Common myeloid progenitor, CD34-positive (primary cell): ENCODE data around the gene VAC14.

Experiments
- CTCF ChIA-PET: fragments of 350-600 bp; sonication (Branson Sonifier 250); formaldehyde crosslinking; loops from one replicate; lab custom pipeline; 2021; ENCODE audit warnings: antibody characterized with exemption; lab: Charles Lee
- POLR2A ChIA-PET: fragments of 350-600 bp; sonication (Branson Sonifier 250); formaldehyde crosslinking; loops from one replicate; lab custom pipeline; 2021; ENCODE audit warnings: antibody characterized with exemption; lab: Charles Lee
- DNase-seq, 3 donors: peaks; one replicate each; pipeline versions ENCODE4 v3.0.0 to v3.0.0-alpha.2; 2013
- H3K27ac ChIP-seq, 2 experiments: 1 replicate in 1 of 2; 2 replicates in 1 of 2; pipeline ENCODE4 v1.7.0; 2013; ENCODE audit warnings: inconsistent platforms in 2 of 2, low read length in 2 of 2, mild to moderate bottlenecking in 2 of 2, low read depth in 1 of 2, moderate library complexity in 1 of 2; ENCODE audit not compliant: severe bottlenecking in 2 of 2, insufficient read depth in 1 of 2, poor library complexity in 1 of 2
- H3K27me3 ChIP-seq, 5 experiments: replicated peaks in 2 of 5; 1 replicate in 3 of 5; 2 replicates in 2 of 5; pipeline versions ENCODE4 v1.6.1 to v1.7.0; 2013; ENCODE audit warnings: low read length in 4 of 5, mild to moderate bottlenecking in 2 of 5, moderate library complexity in 2 of 5, inconsistent platforms in 1 of 5; ENCODE audit not compliant: insufficient read depth in 5 of 5, control insufficient read depth in 4 of 5
- H3K36me3 ChIP-seq, 4 experiments: 1 replicate in 2 of 4; 2 replicates in 2 of 4; pipeline versions ENCODE4 v1.6.1 to v1.7.0; 2013; ENCODE audit warnings: low read length in 3 of 4, control low read depth in 1 of 4, mild to moderate bottlenecking in 1 of 4; ENCODE audit not compliant: control insufficient read depth in 4 of 4, insufficient read depth in 4 of 4
- H3K4me1 ChIP-seq, 4 experiments: 1 replicate in 3 of 4; 2 replicates in 1 of 4; pipeline versions ENCODE4 v1.6.1 to v1.7.1; 2013; ENCODE audit warnings: low read length in 3 of 4, mild to moderate bottlenecking in 3 of 4, control low read depth in 1 of 4, inconsistent platforms in 1 of 4, moderate library complexity in 1 of 4; ENCODE audit not compliant: control insufficient read depth in 4 of 4, insufficient read depth in 4 of 4; ENCODE audit errors: control extremely low read depth in 1 of 4
- H3K4me3 ChIP-seq, 7 experiments: 1 replicate in 4 of 7; 2 replicates in 3 of 7; pipeline versions ENCODE4 v1.5.1 to v1.7.0; 2013; ENCODE audit warnings: mild to moderate bottlenecking in 7 of 7, low read length in 6 of 7, moderate library complexity in 6 of 7, inconsistent platforms in 2 of 7, low read depth in 2 of 7, control low read depth in 1 of 7; ENCODE audit not compliant: insufficient read depth in 4 of 7, control insufficient read depth in 1 of 7; ENCODE audit errors: extremely low read depth in 1 of 7
- H3K9me3 ChIP-seq, 5 experiments: 1 replicate in 4 of 5; 2 replicates in 1 of 5; pipeline versions ENCODE4 v1.6.1 to v1.7.1; 2013; ENCODE audit warnings: low read length in 4 of 5, mild to moderate bottlenecking in 2 of 5, inconsistent platforms in 1 of 5, low read depth in 1 of 5, moderate library complexity in 1 of 5; ENCODE audit not compliant: control insufficient read depth in 4 of 5, insufficient read depth in 2 of 5; ENCODE audit errors: control extremely low read depth in 1 of 5
- WGBS: methylation state at CpG from one replicate; pipeline ENCODE4 v1.1.5; 2013; ENCODE audit not compliant: insufficient coverage; 5-methylcytosine and 5-hydroxymethylcytosine counted together

The VAC14 gene

GRCh38 chr16:70695331-70696070 is 105.5 kb downstream of the VAC14 start:
- Histone ChIP-seq H3K4me1 (peaks cover 0 to 67% (median 56%) of the 10 kb centered on the region in 4 experiments), H3K27ac (peak overlapping the region; percentile 14 to 73), H3K4me3 (peak overlapping the region in 4 of 7 experiments; percentile 15 to 49 (median 44)), H3K36me3 (peaks cover 2 to 50% (median 6%) of the 10 kb centered on the region in 4 experiments), H3K27me3 (no peaks in the 10 kb centered on the region), H3K9me3 (no peaks in the 10 kb centered on the region)
- POLR2A ChIA-PET, result interaction anchor here (0.6 to 1.1 kb wide), 6 partner anchors 9 to 1530 kb away, joined by 3 to 12 read pairs (median 4); partner anchors contain the start of gene MTSS2
- peak; percentile 72 to 95 (median 89) for DNase-seq
- CTCF ChIA-PET, result interaction anchor here (0.8 to 2.9 kb wide), 13 partner anchors 8 to 76 kb away, joined by 3 to 16 read pairs (median 3); no protein-coding TSS in a partner anchor
- 43% methylated on average over 4 of the region's 14 CpGs for WGBS

GRCh38 chr16:70694868-70695218 is 106.1 kb downstream of the VAC14 start:
- peaks cover 2 to 54% (median 7%) of the 10 kb centered on the region in 4 experiments for H3K36me3 ChIP-seq
- no peak for DNase-seq
- no peaks in the 10 kb centered on the region for H3K27me3 ChIP-seq
- ChIA-PET CTCF (interaction anchor here (0.8 to 2.9 kb wide), 7 partner anchors 7 to 76 kb away, joined by 3 to 16 read pairs (median 4); no protein-coding TSS in a partner anchor), POLR2A (interaction anchor here (0.6 kb wide), 1 partner anchor 1530 kb away, joined by 12 read pairs; no protein-coding TSS in a partner anchor)
- no peak overlapping the region for H3K4me3 ChIP-seq
- H3K9me3 ChIP-seq, result no peaks in the 10 kb centered on the region
- WGBS, result 93% methylated on average over 4 of the region's 4 CpGs
- peak overlapping the region in 1 of 2 experiments; percentile 5 for H3K27ac ChIP-seq
- peaks cover 0 to 60% (median 50%) of the 10 kb centered on the region in 4 experiments for H3K4me1 ChIP-seq

DNA sequence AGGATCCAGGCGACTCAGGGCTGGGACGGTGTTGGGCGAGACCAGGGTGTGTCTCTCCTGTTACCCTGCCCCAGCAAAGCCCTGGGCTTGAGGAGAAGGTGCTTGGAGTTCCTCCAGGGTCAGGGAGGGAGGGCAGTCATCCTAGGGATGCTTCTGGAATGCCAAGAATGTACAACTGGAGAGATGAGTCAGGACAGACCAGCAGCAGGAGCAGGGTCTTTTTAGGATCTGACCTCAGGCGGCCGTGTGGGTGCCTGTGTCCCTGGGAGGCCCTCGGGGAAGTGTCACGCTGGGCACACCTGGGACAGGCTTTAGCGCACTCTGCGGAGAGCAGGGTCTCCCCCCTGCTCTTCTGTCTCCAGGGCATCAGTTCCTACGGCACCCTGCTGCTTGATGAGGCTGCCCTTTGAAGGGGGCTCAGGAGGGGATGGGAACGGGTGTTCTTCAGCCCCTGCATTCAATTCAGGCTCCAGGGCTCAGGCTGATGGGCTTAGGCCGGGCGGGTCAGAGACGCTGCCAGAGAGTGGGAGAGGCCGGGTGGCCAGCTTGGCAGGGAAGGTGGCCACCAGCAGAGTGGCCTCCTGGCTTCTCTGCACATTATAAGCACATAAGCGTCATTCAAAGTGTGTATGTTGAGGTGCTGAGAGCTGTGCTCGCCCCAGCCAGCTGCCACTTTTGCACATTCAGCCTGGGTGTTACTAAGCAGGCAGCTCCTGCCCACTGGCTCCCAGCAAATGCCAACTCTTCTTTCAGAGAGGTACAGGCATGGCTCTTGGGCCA is 106.7 kb downstream of the VAC14 start:
- ChIA-PET POLR2A (no interaction called here), CTCF (interaction anchor here (2.8 kb wide), 1 partner anchor 44 kb away, joined by 16 read pairs; no protein-coding TSS in a partner anchor)
- Histone ChIP-seq H3K27me3 (no peaks in the 10 kb centered on the region), H3K27ac (peak overlapping the region in 1 of 2 experiments; percentile 5), H3K9me3 (no peaks in the 10 kb centered on the region), H3K36me3 (peaks cover 2 to 48% (median 7%) of the 10 kb centered on the region in 4 experiments), H3K4me1 (peaks cover 0 to 54% (median 45%) of the 10 kb centered on the region in 4 experiments), H3K4me3 (no peak overlapping the region)
- no peak for DNase-seq
- WGBS, result 100% methylated on average over 12 of the region's 17 CpGs

GRCh38 chr16:70692873-70693671 is 107.9 kb downstream of the VAC14 start:
- ChIA-PET POLR2A (no interaction called here), CTCF (no interaction called here)
- no peaks in the 10 kb centered on the region for H3K27me3 ChIP-seq
- no peak overlapping the region for H3K4me3 ChIP-seq
- WGBS, result 97% methylated on average over 25 of the region's 29 CpGs
- H3K36me3 ChIP-seq, result peaks cover 2 to 47% (median 6%) of the 10 kb centered on the region in 4 experiments
- peaks cover 0 to 49% (median 44%) of the 10 kb centered on the region in 4 experiments for H3K4me1 ChIP-seq
- DNase-seq, result no peak
- no peaks in the 10 kb centered on the region for H3K9me3 ChIP-seq
- H3K27ac ChIP-seq, result no peak overlapping the region

DNA sequence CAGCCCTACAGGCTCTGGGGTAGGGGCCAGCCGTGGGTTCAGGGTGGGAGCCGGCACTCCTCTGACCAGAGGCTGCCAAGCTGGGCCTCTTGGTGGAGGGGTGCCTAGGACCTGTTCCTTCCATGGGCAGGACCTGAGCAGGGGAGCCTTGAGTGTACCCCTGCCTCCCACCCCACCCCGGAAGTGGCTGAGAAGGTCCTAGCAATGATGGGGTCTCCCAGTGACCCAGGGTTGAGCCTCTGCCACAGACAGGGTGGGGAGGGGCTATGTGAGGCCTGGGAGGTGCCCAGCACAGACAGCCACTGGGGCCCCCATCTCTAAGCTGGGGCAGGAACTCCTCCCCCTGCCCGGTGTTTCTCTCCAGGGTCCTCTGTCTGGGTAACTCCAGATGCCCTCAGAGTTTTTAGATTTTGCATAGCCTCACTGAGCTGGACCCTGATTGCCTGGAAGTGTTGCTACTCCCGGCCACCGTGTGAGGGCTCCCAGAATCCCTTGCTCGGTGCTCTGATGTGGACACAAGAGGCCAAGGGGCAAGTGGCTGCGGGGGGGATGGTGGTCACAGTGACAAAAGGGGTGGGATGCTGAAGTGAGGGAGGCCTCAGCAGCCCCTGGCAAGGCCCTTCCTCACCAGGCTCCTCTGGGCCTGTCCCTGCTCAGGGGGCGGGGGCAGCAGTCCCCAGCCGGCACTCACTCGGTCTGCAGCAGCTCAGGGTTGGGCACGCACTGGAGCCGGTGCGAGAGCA is 108.7 kb downstream of the VAC14 start:
- H3K36me3 ChIP-seq, result peaks cover 2 to 49% (median 6%) of the 10 kb centered on the region in 4 experiments
- peaks cover 0 to 43% (median 37%) of the 10 kb centered on the region in 4 experiments for H3K4me1 ChIP-seq
- no peaks in the 10 kb centered on the region for H3K9me3 ChIP-seq
- no peak for DNase-seq
- CTCF ChIA-PET, result interaction anchor here (2.3 kb wide), 1 partner anchor 78 kb away, joined by 7 read pairs; no protein-coding TSS in a partner anchor
- no peak overlapping the region for H3K27ac ChIP-seq
- H3K27me3 ChIP-seq, result no peaks in the 10 kb centered on the region
- POLR2A ChIA-PET, result no interaction called here
- H3K4me3 ChIP-seq, result no peak overlapping the region
- WGBS, result 95% methylated on average over 14 of the region's 14 CpGs
